GM19463 (cell line): Measurements from ENCODE around the gene POSTN.

Source experiments
- ATAC-seq: cut with Tn5 transposase; IDR thresholded peaks from one replicate; pipeline ENCODE4 v1.9.1; 2021; ENCODE audit warnings: mild to moderate bottlenecking, moderate library complexity; ENCODE audit not compliant: unreplicated experiment

POSTN gene

DNA sequence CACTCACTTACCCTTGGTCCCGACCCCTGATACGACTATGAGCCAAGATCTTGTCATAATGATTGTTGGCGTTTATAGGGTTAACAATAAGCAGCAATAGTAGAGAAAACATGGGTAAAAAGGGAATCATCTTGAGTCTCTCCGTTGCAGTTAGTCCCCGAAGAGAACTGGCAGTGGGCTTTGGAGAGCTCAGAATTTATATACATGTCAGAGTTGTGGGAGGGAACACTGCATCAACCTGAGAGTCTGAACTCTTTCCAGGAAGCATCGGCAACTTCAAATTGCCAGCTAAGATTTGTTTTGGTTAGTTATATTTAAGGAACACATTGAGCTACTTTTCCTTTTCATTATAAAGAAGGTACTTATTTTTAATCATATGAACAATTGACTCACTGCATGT, at the start of gene POSTN:
POSTN (minus strand) TSS at position 172 of the 400 bp plus-strand sequence; CDS start at position 130, 42 bp downstream.
- no peak for ATAC-seq

GRCh38 chr13:37647031-37647650, 48.6 kb upstream of the POSTN start:
- no peak for ATAC-seq

DNA sequence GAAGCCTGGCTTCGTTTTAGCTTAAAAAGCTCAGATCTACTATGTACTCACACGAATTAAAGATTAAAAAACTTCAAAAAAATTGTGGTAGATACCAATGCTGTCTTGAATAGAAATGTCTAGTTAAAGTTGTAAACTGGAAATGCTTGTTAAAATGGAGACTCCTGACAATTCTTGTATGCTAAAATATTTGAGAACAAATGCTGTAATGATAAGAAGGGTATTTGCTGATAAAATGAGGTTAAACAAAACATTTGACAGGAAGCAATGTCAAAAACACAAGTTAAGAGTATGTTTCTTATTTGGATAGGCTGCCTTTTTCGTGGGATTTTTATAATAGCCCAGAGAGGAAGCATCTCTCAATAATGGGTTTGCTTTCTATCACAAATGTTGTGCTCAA, 48.0 kb upstream of the POSTN start:
- no peak for ATAC-seq

DNA sequence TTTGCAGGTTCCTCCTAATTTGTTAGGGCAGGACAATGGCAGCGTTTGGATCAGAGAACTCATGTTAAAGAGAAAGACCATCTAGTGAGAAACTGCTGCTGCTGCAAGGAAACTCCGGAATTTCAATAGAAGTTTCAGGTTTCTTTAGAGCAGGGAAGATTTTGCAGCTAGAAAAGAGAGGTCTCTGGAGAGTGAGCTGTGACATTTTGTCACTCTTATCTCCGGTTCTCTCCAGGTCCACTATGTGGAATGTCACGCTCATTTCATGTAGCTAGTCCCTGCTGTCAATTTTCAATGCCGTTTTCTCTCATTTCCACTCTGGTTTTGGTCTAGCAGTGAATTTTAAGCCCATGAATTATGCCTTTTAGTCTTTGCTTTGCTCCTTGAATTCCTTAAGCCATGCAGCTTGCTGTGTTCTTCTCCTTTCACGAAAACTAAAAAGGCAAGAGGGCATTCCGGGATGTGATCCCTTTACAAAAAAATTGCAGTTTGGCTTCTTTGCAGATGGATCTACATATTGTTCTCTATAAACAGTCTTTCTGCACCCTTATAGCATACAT, 46.7 kb upstream of the POSTN start:
- no peak for ATAC-seq

- ATAC-seq, result no peak
Observed at GRCh38 chr13:37641391-37641790, 42.8 kb upstream of the POSTN start.

DNA sequence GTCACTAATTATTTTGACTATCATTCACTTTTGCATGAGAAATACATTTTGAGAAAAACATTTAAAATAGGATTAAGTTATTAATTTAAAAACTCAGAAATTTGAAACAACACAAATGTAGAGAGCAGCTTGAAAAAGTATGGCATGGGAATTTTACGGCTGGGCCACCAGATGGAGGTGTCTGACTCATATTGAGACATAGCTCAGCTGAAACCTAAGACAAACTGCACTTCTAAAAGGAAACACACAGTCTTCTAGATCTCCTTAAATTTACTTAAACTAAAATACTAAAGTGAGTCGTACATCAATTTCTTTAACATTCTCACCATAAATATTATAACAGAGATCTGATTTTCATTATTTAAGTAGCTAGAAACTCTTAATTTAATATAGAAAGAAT, 41.9 kb upstream of the POSTN start:
- no peak for ATAC-seq

DNA sequence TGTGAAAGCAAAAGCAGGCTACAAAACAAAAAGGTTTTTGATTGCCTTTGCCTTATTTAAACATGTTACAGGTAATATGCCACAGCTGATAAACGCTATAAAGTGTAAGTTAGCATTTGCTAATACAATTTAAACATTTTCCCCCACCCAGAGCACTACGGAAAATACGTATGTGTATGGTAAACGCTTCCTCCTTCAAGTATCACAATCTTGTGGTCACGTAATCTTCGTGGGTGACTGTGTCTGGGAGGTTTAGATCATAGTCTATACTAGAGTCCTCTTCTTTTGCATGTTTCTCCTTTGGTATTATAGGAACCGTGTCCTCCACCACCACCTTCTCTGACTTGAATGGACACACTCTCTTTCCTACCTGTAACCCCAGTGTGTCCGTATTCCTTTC, 38.1 kb upstream of the POSTN start:
- ATAC-seq, result no peak

DNA sequence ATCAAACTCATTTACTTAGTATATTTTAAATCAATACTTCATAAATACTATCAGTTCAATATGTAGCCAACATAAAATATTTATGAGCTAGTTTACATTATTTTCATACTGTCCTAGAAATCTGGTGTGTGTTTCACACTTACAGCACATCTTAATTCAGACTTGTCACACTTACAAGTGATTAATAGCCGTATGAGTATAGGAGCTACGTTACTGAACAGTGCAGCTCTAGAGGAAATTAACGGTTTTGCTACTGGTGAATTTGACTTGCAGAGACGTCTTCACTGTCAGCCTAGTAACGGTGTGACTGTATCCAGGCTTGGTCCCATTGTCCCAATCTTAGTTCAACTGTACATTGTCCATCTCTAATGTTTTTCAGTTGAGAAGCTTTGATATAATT, 33.7 kb upstream of the POSTN start:
- ATAC-seq, result no peak

DNA sequence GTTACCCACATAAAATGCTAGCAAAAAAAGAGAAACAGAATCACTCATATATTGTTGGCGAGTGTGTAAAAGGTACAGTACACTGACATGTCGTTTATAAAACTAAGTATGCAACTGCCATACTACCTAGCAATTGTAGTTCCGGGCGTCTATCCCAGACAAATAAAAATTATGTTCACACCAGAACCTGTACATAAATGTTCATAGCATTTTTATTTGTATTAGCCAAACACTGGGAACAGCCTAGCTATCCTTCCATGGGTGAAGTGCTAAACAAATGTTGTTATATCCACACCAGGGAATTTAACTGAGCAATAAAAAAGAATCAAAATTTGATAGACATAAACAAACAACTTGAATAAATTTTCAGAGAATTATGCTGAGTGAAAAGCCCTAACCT, 28.9 kb upstream of the POSTN start:
- no peak for ATAC-seq

DNA sequence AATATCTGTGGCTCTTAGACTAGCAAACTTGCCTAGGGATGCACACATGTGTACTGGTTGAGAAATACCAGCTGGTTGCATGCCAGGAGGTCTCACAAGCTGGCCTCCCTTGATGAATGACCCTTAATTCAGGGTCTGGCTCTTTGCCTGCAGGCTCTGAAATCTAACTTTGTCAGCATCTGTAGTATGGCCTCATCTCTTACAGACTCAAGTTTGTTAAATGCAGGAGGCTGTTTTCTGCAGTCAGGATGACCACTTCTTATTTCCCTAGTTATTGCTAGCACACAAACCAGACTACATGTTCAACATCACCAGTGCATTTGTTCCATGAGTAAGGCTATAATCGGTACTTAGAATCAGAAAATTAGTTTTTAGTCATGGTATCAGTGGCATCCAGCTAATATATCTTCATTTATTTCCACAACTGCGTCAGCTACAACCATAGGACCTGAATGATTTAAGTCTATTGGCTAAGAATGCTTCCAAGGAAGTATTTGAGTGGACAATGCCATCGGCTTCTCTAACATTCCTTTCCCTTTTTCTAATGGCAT, 23.3 kb upstream of the POSTN start:
- no peak for ATAC-seq

DNA sequence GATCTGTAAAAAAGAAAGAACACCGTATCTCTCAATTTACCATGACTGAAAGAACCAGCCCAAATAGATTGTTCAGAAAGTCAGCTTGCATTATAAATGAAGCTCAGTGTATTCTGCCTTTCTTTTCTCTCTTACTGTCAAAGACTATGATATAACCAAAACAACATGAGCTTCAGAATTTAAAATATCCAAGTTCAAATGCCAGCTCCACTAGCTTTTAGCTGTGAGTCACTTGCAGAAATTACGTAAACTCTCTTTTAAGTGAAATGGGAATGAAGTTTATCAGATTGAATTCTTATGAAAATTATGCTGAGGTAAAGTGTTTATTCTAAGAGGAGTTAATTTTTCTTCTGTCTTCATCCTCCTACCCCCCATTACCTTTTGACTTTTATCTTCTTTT, 20.0 kb upstream of the POSTN start:
- no peak for ATAC-seq

DNA sequence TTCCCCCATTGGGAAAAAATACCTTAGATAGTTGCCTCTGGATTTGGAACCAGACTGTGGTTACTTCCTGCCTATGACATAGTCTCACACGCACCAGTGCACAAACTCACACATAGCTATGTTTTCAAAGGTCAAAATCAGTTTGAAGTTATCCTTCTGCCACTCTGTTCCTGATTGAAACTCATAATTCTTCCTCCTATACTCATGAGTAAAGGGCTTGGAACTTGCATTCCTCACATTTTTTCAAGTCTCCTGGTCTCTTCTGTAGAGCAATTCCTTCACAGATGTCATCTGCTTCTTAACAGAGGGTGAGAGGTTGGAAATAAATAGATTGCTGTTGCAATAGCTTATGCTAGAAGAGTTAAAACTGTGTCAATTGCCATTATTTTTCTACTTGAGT, 18.6 kb upstream of the POSTN start:
- no peak for ATAC-seq

- ATAC-seq, result no peak
Observed at GRCh38 chr13:37616131-37616530, 17.6 kb upstream of the POSTN start.

DNA sequence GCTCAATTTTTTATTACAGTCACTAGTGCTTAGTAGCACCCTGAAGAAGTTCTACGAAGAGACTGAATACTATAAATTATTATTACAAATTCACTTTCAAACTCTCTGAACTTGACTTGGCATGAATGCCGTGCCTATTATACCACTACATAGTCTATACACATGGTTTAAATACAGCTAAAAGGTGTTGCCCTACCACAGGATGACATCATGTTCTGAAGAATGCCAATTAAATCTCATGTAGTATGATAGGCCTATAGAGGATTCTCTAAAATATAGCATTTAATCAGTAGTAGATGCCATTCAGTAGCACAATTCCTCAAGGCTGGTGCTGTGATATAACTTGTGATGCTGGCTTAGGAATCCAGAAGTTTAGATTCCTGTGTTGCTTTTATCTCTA, 16.7 kb upstream of the POSTN start:
- ATAC-seq, result no peak

GRCh38 chr13:37613638-37614037, 15.1 kb upstream of the POSTN start:
- no peak for ATAC-seq

GRCh38 chr13:37613236-37613635, 14.7 kb upstream of the POSTN start:
- ATAC-seq, result no peak

DNA sequence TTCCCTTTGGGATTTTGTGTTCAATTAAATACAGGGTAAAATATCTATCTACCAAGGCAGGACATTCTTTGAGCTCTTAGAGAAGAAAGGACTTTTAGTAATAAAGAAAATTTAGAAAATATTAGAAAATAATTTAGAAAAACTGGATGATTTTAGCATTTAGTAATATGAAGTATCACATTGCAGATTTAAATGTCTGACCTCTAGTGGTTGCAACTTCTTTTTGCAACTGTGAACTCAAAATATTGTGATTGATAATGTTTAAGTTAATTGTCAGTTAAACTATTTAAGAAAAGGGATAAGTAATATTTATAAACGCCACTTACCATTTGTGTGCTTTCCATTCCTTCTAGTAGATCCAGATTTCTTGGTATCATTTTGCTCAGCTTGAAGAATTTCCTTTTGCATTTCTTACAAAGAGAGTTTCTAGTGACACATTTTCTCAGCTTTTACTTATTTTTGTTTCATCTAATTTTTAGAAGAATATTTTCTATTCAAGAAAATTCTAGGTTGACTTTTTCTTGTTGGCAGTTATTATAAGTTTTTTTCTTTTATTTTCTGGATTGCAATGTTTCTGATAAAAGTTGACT, 10.3 kb upstream of the POSTN start:
- no peak for ATAC-seq

DNA sequence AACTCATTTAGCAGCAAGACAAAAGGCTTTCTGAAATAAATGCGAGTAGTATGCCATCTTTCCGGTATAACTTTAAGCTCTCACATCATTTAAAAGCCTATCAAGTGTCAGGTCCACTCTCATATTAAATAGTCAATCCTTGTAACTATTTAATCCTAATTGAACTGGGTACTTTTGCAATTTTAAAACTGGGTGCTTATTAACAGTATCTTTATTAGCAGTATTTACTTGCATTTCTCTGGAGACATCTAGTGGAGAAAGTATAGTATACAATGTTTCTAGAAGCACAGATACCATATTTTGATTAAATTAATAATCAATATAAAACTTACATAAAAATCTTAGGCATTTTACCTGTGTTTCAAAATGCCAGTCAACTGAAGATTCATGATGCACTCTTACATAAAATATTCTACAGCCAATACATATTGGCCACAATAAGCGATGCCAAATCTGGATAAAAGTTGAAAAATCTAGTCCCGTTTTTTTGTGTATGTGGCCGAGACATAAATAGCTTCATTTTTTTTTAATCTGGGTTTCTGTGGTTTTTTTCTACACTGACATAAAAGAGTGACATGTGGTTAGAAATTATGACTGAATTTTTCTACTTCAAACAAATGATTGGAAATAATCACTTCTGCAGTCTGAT, 4.3 kb upstream of the POSTN start:
- ATAC-seq, result no peak

GRCh38 chr13:37601648-37602440, 3.3 kb upstream of the POSTN start:
- no peak for ATAC-seq

- no peak for ATAC-seq
Observed at GRCh38 chr13:37599519-37599918, 951 bp upstream of the POSTN start.

DNA sequence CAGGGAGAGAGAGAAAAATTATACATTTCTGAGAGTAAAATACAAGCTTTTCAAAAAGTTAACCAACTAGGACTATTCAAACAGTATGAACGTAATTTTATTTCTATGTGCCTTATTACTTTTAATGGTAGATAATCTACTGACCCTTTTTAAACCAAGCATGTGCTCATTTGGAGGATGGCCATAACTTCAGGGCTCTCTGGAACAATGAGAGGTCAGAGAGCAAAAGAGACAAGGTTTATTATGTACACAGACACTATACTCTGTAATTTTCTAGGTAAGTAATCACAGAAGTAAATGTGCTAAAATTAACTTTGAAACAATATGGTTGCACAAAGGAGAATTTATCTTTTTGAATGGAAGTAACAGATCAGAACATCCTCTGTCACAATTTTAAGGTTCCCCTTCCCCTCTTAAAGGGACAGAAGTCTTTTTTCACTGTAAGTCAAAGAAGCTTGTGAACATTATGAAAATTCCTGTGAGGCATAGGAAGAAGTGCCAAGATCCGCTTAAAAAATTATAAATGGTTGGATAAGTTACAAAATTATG, 1.0 kb downstream of the POSTN start:
- ATAC-seq, result no peak
